H1 (cell line): ENCODE data around the gene ARRDC1. TPM values are rescaled to one million over a fixed set of nuclear protein-coding genes. Genes with fewer than 3 reads are reported as not detected.

ENCODE experiments used
- CTCF ChIA-PET: fragments of 300-600 bp; sonication (Branson Sonifier 250); formaldehyde crosslinking; loops from one replicate; lab custom pipeline; 2021; ENCODE audit not compliant: partially characterized antibody; lab: Charles Lee
- POLR2A ChIA-PET: fragments of 300-600 bp; sonication (Branson Sonifier 250); formaldehyde crosslinking; loops from one replicate; lab custom pipeline; 2021; ENCODE audit warnings: inconsistent platforms; ENCODE audit not compliant: partially characterized antibody; lab: Charles Lee
- DNase-seq, 2 experiments: peaks; one replicate each; pipeline versions ENCODE4 v3.0.0 to v3.0.0-alpha.2; 2010 to 2022; ENCODE audit warnings: low spot score in 2 of 2, low read depth in 1 of 2, mixed read lengths in 1 of 2
- FAIRE-seq: peaks from 2 replicates; lab custom pipeline; 2011; peaks lifted over from hg19 to GRCh38; lab: Jason Lieb, UNC
- H2AFZ ChIP-seq: 2 replicates; pipeline ENCODE4 v1.8.1; 2012; ENCODE audit warnings: low read length, inconsistent platforms
- H2AK5ac ChIP-seq: 2 replicates; pipeline ENCODE4 v1.6.1; 2013; ENCODE audit warnings: low read depth, low read length
- H2BK120ac ChIP-seq: replicated peaks from 2 replicates; pipeline ENCODE3; 2013; ENCODE audit warnings: low read depth, low read length, inconsistent platforms
- H2BK12ac ChIP-seq: 2 replicates; pipeline ENCODE4 v1.6.1; 2013; ENCODE audit warnings: low read depth, low read length
- H2BK15ac ChIP-seq: 2 replicates; pipeline ENCODE4 v1.6.1; 2013; ENCODE audit warnings: low read length
- H2BK20ac ChIP-seq: 2 replicates; pipeline ENCODE4 v1.6.1; 2013; ENCODE audit warnings: low read length
- H2BK5ac ChIP-seq: 2 replicates; pipeline ENCODE4 v1.6.1; 2013; ENCODE audit warnings: low read depth, low read length
- H3K14ac ChIP-seq: 2 replicates; pipeline ENCODE4 v1.6.1; 2013; ENCODE audit warnings: inconsistent platforms; ENCODE audit not compliant: insufficient read length
- H3K18ac ChIP-seq: 2 replicates; pipeline ENCODE4 v1.6.1; 2013; ENCODE audit warnings: low read length; ENCODE audit errors: extremely low read depth
- H3K23ac ChIP-seq: 2 replicates; pipeline ENCODE4 v1.6.1; 2013; ENCODE audit warnings: inconsistent platforms; ENCODE audit not compliant: insufficient read length
- H3K23me2 ChIP-seq: 2 replicates; pipeline ENCODE4 v1.6.1; 2013; ENCODE audit warnings: low read depth, low read length
- H3K27ac ChIP-seq: 2 replicates; pipeline ENCODE4 v1.6.1; 2011; ENCODE audit warnings: low read depth, low read length, inconsistent platforms
- H3K27me3 ChIP-seq, 4 experiments: replicated peaks in 1 of 4; 1 replicate in 1 of 4; 2 replicates in 3 of 4; pipeline versions ENCODE4 v1.6.1 to v1.8.1; 2011 to 2013; ENCODE audit warnings: low read length in 3 of 4, mild to moderate bottlenecking in 3 of 4, inconsistent platforms in 2 of 4, mixed read lengths in 2 of 4, moderate library complexity in 1 of 4; ENCODE audit not compliant: control insufficient read depth in 3 of 4, insufficient read depth in 3 of 4; ENCODE audit errors: extremely low read depth in 1 of 4
- H3K36me3 ChIP-seq, 4 experiments: 2 replicates each; pipeline versions ENCODE4 v1.6.1 to v1.8.1; 2011 to 2013; ENCODE audit warnings: mild to moderate bottlenecking in 4 of 4, low read length in 3 of 4, moderate library complexity in 2 of 4, control low read depth in 1 of 4, inconsistent platforms in 1 of 4; ENCODE audit not compliant: insufficient read depth in 4 of 4, control insufficient read depth in 2 of 4
- H3K4ac ChIP-seq: replicated peaks from 2 replicates; pipeline ENCODE3; 2013; ENCODE audit warnings: low read length, low read depth, mixed read lengths, inconsistent platforms; ENCODE audit not compliant: insufficient read length
- H3K4me1 ChIP-seq, 4 experiments: replicated peaks in 1 of 4; 1 replicate in 1 of 4; 2 replicates in 3 of 4; pipeline versions ENCODE4 v1.6.1 to v1.8.1; 2011 to 2013; ENCODE audit warnings: low read length in 3 of 4, inconsistent platforms in 2 of 4, mixed read lengths in 1 of 4; ENCODE audit not compliant: insufficient read depth in 4 of 4, control insufficient read depth in 3 of 4
- H3K4me2 ChIP-seq, 2 experiments: 2 replicates each; pipeline versions ENCODE4 v1.6.1 to v1.8.1; 2011 to 2013; ENCODE audit warnings: low read depth in 2 of 2, low read length in 2 of 2, control low read depth in 1 of 2, inconsistent platforms in 1 of 2, mild to moderate bottlenecking in 1 of 2; ENCODE audit not compliant: insufficient read depth in 1 of 2
- H3K4me3 ChIP-seq, 4 experiments: fragments of 200-600, 300-600 bp in 1 of 4; sonication (generic), shearing (Covaris generic), sonication (Bioruptor Twin) in 1 of 4; 2 replicates each; pipeline versions ENCODE4 v1.5.1 to v1.8.1; 2011 to 2016; ENCODE audit warnings: low read length in 4 of 4, low read depth in 3 of 4, control low read depth in 2 of 4, inconsistent platforms in 2 of 4, mild to moderate bottlenecking in 2 of 4, mixed read lengths in 1 of 4, moderate library complexity in 1 of 4; ENCODE audit not compliant: insufficient read depth in 2 of 4; ENCODE audit errors: extremely low read depth in 1 of 4
- H3K56ac ChIP-seq: replicated peaks from 2 replicates; pipeline ENCODE3; 2013; ENCODE audit warnings: low read depth, mild to moderate bottlenecking, mixed read lengths, low read length, inconsistent platforms; ENCODE audit not compliant: insufficient read length
- H3K79me1 ChIP-seq: 2 replicates; pipeline ENCODE4 v1.6.1; 2013; ENCODE audit warnings: low read depth, low read length, control low read depth
- H3K79me2 ChIP-seq, 2 experiments: 2 replicates each; pipeline versions ENCODE4 v1.6.1 to v1.8.1; 2012 to 2013; ENCODE audit warnings: low read length in 2 of 2, mild to moderate bottlenecking in 2 of 2, inconsistent platforms in 1 of 2; ENCODE audit not compliant: insufficient read depth in 2 of 2, control insufficient read depth in 1 of 2
- H3K9ac ChIP-seq, 4 experiments: replicated peaks in 1 of 4; 1 replicate in 1 of 4; 2 replicates in 3 of 4; pipeline versions ENCODE4 v1.6.1 to v1.8.1; 2011 to 2013; ENCODE audit warnings: low read depth in 3 of 4, low read length in 3 of 4, control low read depth in 2 of 4, mild to moderate bottlenecking in 2 of 4, moderate library complexity in 2 of 4, inconsistent platforms in 1 of 4; ENCODE audit errors: extremely low read depth in 1 of 4
- H3K9me3 ChIP-seq, 2 experiments: 2 replicates each; pipeline versions ENCODE4 v1.6.1 to v1.8.1; 2012 to 2013; ENCODE audit warnings: mild to moderate bottlenecking in 2 of 2, moderate library complexity in 2 of 2, control low read depth in 1 of 2, inconsistent platforms in 1 of 2, low read depth in 1 of 2, low read length in 1 of 2, mixed read lengths in 1 of 2; ENCODE audit not compliant: insufficient read depth in 2 of 2
- H4K20me1 ChIP-seq, 2 experiments: replicated peaks in 1 of 2; 2 replicates each; pipeline versions ENCODE3 to v1.8.1; 2011 to 2013; ENCODE audit warnings: inconsistent platforms in 2 of 2, low read length in 2 of 2, mild to moderate bottlenecking in 1 of 2; ENCODE audit not compliant: insufficient read depth in 2 of 2, control insufficient read depth in 1 of 2
- H4K5ac ChIP-seq: 2 replicates; pipeline ENCODE4 v1.6.1; 2013; ENCODE audit warnings: low read length, low read depth, mixed read lengths, inconsistent platforms; ENCODE audit not compliant: insufficient read length
- H4K8ac ChIP-seq: 2 replicates; pipeline ENCODE4 v1.8.0; 2013; ENCODE audit warnings: mild to moderate bottlenecking, moderate library complexity, low read length, inconsistent platforms; ENCODE audit not compliant: insufficient read depth; ENCODE audit errors: extremely low read depth
- H4K91ac ChIP-seq: replicated peaks from 2 replicates; pipeline ENCODE3; 2013; ENCODE audit warnings: low read length, mixed read lengths, inconsistent platforms; ENCODE audit not compliant: insufficient read length
- EGR1 ChIP-seq: IDR thresholded peaks from 2 replicates; pipeline ENCODE4 v1.6.1; 2011; ENCODE audit warnings: low read depth, low read length, borderline replicate concordance
- JUN ChIP-seq: IDR thresholded peaks from 2 replicates; pipeline ENCODE4 v1.6.1; 2011; ENCODE audit warnings: low read depth, mild to moderate bottlenecking, improper control_type of control experiment, low read length
- POU5F1 ChIP-seq: IDR thresholded peaks from 2 replicates; pipeline ENCODE4 v1.6.1; 2011; ENCODE audit warnings: low read depth, mild to moderate bottlenecking, low read length, moderate library complexity
- WGBS, 2 experiments: shearing (Covaris generic) in 1 of 2; methylation state at CpG; one replicate each; pipeline versions ENCODE4 v1.1.6 to v1.1.7; 2013 to 2015; ENCODE audit warnings: low lambda C conversion rate in 2 of 2, mixed read lengths in 2 of 2, inconsistent platforms in 1 of 2, low coverage in 1 of 2, missing lambda C conversion rate in 1 of 2; ENCODE audit not compliant: insufficient replicate concordance in 2 of 2, insufficient coverage in 1 of 2, insufficient read length in 1 of 2; ENCODE audit errors: extremely low coverage in 1 of 2, missing lambda C conversion rate in 1 of 2; 5-methylcytosine and 5-hydroxymethylcytosine counted together
- polyA plus RNA-seq, 7 experiments: library from polyadenylated mRNA; depleted of rRNA in 3 of 7; stranded (reverse) in 5 of 7; unstranded in 2 of 7; fragments of >200 nt in 5 of 7; fragments of 200-250 nt in 2 of 7; gene quantifications; 1 replicate in 5 of 7; 2 replicates in 1 of 7; 4 replicates in 1 of 7; pipeline versions ENCODE4 v1.2.1 to v1.2.3, GENCODE V29; 2011 to 2013; ENCODE audit warnings: missing spikeins in 2 of 7, mixed read lengths in 2 of 7
- total RNA-seq: library from RNA; stranded (reverse); fragmentation: NEBNext Ultra II Directional; extraction: Animal tissue kit (Norgen Biotek cat#: 25700); gene quantifications from 2 replicates; pipeline ENCODE4 v1.2.1, GENCODE V29; 2021

The ARRDC1 gene
- total and polyA plus RNA-seq, 2 of the 8 experiments (the other 6 are each of a cell fraction or from before 2014, with no cell fraction given), result 22.0 to 58.4 TPM

- Histone ChIP-seq H4K91ac (peak overlapping the region; percentile 1), H3K4me1 (peaks cover 0 to 14% (median 9%) of the 10 kb centered on the region in 4 experiments; a peak in 5 of 7 replicates), H3K4ac (no peak overlapping the region), H2BK120ac (no peak overlapping the region), H4K5ac (no peak overlapping the region), H2BK5ac (no peak overlapping the region), H4K20me1 (peaks cover 15 to 30% of the 10 kb centered on the region in 2 experiments), H2AK5ac (no peak overlapping the region), H3K18ac (no peak overlapping the region), H3K79me2 (peaks cover 0 to 7% of the 10 kb centered on the region in 2 experiments; a peak in 1 of 4 replicates), H3K4me3 (no peak overlapping the region), H3K56ac (no peak overlapping the region), H2BK15ac (no peak overlapping the region), H2AFZ (no peak overlapping the region), H3K36me3 (peaks cover 0 to 22% (median 4%) of the 10 kb centered on the region in 4 experiments; a peak in 3 of 8 replicates), H3K4me2 (no peak overlapping the region), H3K9me3 (no peaks in the 10 kb centered on the region), H3K14ac (no peak overlapping the region), H3K23ac (no peak overlapping the region), H3K9ac (no peak overlapping the region; a peak in 1 of 7 replicates), H3K79me1 (no peaks in the 10 kb centered on the region; the same call in 1 of the 2 replicates), H3K23me2 (peaks cover 2% of the 10 kb centered on the region; the same call in 1 of the 2 replicates), H2BK12ac (no peak overlapping the region), H2BK20ac (no peak overlapping the region), H3K27ac (no peak overlapping the region), H3K27me3 (peaks cover 0 to 5% (median 0%) of the 10 kb centered on the region in 4 experiments; a peak in 1 of 7 replicates), H4K8ac (no peak overlapping the region)
- CTCF ChIA-PET, result interaction anchor here (0.6 to 1.2 kb wide), 5 partner anchors 19 to 62 kb away, joined by 3 to 4 read pairs (median 3); no protein-coding TSS in a partner anchor
- WGBS, 2 experiments, result 90% methylated on average over 6 of the region's 6 CpGs; no CpG with 5 or more reads in 1 of the 2 experiments
- POLR2A ChIA-PET, result interaction anchor here (0.6 to 1.7 kb wide), 5 partner anchors 16 to 49 kb away, joined by 3 to 6 read pairs (median 3); no protein-coding TSS in a partner anchor
- no peak for DNase-seq
- no peak for FAIRE-seq
- TF ChIP-seq EGR1 (no peak), POU5F1 (no peak), JUN (no peak)
Observed at GRCh38 chr9:137610944-137611343, 5.5 kb downstream of the ARRDC1 start.
